Right hindlimb (tissue), 1 donor: Measurements from ENCODE around the gene NOPCHAP1.

ENCODE experiments used
- DNase-seq: peaks from one replicate; pipeline ENCODE4 v3.0.0-alpha.2; 2018

Gene NOPCHAP1

DNA sequence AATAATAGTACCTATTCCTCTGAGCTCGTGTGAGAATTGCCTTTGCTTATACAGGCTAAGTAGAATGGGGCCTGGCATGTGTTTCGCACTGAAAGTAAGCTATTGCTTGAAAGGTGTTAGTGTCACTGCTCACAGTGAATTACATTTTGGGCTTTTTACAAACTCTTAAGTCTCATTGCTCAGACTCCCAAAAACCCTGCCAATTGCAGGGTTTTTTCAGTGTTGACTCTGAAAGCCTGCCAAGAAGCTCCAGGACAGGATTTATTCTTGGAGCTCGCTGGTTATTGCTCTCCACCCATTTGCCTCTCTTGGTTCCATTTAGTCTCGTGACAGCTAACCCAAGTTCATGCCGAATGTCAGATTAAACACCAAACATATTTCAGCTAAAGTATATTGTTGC, 39.8 kb downstream of the NOPCHAP1 start:
- peak; percentile 87 for DNase-seq

DNA sequence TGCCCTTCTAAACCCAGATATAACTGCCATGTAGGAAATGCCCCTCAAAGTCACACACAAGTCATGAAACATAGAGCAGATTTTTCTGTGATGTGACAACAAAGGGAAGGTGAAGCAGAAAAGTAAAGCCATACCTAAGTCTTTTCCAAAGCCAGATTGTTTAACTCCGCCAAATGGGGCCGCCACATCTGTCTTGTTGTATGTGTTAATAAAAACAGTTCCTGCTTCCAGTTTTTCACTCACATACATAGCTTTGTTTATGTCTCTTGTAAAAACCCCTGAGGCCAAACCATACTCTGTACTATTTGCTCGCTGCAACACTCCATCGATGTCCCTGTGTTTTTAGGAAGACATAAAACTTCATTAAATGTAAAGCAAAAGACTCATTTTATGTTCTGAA, 40.3 kb downstream of the NOPCHAP1 start:
- DNase-seq: peak; percentile 41

DNA sequence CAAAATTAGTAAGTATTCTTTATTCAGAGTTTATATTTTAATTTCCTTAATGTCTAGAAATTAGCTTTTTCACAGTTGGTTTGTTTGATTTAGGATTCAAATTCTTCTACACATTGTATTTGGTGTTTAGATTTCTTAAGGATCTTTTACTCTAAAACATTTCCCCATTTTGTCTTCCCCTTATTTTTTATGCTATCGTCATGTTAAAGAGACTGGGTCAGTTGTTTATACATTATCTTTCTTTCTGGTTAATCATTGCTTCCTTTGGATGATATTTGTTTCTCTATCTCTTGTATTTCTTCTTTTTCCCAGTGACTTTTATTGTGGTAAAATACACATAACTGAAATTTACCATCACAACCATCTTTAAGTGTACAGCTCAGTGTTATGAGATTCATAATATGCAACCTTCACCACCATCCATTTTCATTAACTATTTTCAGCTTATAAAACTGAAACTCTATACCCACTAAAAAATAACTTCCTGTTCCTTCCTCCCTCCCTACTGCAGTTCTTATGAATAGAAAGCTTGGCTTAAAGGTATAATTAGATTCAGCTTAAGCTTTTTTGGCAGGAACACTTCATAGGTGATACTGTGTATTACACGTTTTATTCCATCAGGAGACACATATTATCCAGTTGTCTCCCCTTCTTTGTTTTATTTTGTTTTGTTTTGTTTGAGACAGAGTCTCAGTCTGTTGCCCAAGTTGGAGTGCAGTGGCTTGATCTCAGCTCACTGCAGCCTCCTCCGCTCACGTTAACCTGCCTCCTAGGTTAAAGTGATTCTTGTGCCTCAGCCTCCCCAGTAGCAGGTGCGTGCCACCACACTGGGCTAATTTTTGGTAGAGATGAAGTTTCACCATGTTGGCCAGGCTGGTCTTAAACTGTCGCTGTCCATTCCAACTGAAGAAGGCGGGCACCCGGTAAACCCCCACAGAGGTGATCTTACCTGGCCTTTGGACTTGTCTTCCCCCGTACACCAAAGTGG, 45.0 kb downstream of the NOPCHAP1 start:
- DNase-seq: no peak

DNA sequence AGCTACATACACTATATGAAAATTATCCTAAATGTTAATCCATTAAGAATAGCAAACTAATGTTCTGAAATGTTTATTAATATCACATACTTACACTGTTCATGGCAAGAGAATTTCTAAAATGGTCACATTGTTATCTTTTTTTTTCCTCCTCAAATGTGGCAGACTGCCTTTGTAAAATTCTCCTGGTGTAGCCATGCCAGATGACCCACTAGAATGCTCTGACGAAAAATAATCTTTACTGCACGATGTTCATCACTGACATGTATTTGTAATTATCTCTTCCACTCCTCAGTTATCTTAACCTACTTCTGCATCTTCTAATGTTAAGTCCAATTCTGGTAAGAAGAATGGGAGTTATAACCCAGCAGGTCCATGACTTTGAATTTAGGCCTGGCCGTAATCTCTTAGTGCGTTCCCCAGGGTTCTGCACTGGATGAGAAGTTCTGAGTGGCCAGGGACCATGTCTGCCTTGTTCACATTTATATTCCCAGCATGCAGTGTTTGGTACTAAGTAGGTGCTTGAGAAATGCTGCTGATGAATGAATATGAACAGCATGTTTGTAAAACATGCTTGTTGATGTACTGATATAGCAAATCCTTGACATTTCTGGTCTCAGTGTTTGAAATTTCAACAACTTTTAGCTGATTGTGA, 46.7 kb downstream of the NOPCHAP1 start:
- no peak for DNase-seq

DNA sequence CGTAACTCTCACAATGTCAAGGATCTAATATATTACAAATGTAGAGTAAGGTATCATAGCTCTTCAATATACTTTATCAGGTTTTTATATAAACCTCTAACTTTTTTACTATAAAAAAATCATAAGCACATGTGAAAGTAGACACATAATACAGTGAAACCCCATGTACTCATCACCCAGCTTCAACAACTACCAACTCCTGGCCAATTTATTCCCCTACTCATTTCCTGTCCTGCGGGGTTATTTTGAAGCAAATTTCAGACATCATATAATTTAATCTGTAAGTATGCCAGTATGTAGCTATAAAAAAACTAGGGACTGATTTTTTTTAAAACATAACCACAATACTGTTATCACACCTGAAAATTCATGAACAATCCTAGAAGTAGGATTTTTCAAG, 47.7 kb downstream of the NOPCHAP1 start:
- DNase-seq: no peak
